H4 (cell line): Measurements from ENCODE around the gene IGSF22. TPM values are rescaled to one million over a fixed set of nuclear protein-coding genes. Genes with fewer than 3 reads are reported as not detected.

Source experiments
- DNase-seq: peaks from one replicate; pipeline ENCODE4 v3.0.0-alpha.2; 2015; ENCODE audit warnings: low spot score
- total RNA-seq: library from RNA; depleted of rRNA; stranded (reverse); fragments of >200 nt; shearing (Covaris generic); gene quantifications from 2 replicates; pipeline ENCODE4 v1.2.3, GENCODE V29; 2014

IGSF22 gene
- total RNA-seq, 1 experiment from 2014 or later = not detected

DNA sequence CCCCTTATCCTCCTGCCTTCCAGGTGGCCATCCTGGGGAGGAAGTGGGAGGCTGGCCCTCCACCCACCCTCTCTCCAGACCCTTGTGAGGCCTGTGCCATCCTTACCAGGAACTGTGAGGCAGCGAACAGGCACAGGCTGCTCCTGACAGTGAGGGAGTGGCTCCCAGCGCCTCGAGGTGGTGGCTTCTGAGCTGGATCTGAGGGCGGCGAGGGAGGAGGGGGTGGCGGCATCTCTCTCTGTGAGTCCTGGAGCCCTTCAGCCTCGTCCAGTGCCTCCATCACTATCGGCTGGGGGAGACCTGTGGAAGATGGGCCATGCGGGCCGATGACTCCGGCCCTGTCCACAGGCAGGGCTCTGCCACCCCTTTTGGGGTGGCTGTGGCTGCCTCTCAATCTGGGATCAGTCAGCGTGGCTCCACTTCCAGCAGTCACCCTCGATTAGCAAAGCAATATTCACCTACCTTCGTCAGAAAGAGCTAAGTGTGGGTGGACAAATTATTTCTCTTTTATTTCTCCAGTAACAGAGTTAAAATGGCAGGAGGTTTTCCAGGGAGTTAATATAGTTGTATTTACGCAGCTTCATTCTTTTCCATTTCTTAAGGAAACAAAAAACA is 18.0 kb upstream of the IGSF22 start:
- DNase-seq = no peak

DNA sequence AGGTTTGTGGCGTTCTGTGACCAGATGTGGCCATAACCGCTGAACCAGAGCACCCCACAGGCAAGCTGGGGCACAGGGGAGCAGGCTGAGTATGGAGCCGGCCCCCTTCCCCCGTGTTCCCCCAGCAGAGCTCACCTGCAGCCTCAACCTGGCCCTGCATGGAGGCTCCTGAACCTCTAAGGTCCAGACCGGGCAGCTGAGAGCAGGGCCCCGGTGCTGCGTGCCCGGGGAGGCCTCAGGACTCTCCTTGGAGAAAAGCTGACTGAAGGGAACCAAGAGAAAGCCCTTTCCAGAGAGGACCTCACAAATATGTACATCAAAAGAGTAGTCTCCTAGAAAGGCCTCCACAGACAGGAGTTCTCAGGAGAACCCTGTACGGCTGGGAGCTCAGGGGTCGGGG is 17.4 kb upstream of the IGSF22 start:
- no peak for DNase-seq

DNA sequence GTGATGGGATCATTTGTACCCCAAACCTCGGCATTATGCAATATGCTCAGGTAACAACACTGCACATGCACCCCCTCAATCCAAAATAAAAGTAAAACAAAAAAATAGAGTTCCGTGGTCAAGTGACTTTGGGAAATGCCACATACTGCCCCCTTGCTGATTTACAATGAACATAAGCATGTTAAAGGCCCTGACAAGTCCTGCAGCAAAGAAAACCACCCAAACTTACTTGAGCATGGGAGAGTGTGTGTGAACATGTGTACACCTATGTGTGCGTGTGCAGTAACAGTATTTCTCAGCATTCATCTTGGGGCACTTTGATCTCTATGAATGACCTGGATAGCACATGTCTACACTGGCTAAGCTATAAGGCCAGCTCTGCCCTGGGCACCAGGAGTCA is 15.8 kb upstream of the IGSF22 start:
- DNase-seq = no peak

DNA sequence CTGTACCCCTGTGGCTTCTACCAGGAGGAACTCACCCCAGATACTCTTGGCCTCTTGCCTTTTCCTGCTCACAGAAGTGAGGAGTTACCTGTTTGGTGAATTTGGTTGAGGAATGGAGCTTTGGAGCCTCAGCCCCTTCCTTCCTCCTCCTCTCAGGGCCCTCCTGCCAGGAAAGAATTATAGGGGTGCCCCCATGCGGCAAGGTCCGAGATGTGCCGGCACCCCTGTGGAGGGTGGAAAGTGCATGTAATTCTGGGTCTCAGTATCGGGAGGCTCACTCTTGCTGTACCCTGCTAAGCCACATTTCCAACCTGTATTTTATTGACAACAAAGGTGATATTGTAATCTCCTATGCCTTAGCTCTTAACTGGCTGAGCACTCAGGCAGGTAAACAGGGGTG is 13.7 kb upstream of the IGSF22 start:
- DNase-seq = no peak

DNA sequence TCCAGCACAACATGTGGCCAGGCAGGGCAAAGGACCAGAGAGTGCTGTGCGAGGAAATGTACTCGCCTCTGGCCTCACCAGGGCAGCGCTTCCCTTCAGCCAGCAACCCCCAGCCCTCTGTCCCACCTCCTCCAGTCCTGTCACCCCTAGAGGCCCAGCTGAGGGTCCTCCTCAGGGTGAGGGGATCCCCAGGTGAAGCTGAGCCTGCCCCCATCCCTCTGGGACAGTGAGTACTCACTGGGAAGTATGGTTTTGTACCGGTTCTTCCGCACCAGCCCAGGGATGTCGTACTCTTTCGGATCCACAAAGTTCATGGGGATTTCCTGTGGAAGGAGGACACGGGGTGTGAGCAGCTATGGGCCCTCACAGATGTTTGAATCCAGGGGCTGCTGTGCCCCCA is 11.7 kb upstream of the IGSF22 start:
- no peak for DNase-seq

DNA sequence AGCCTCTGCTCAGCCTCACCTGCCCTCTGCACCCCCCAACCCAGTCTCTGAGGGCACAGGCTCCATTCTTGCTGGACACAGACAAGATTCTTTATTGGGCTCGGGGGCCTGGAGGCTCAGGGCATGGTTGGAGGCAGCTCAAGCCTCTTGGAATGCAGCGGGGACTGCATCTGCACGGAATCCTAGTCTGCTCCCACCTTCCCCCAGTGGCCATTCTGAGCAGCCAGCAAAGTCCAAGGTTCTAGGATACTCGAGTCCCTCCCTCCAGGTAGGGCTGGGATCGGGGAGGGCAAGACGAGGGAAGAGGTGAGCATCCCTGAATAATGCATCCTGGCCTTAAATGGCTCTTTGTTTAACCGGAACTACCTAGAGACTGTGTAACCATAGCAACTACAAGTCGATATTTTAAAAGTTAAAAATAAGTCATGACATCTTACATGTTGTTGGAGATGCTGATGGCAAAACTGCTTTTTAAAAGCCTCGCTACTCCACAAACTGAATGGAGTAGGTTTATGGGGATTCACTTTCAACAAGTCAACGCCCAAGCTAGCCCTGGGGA is 10.7 kb upstream of the IGSF22 start:
- no peak for DNase-seq

DNA sequence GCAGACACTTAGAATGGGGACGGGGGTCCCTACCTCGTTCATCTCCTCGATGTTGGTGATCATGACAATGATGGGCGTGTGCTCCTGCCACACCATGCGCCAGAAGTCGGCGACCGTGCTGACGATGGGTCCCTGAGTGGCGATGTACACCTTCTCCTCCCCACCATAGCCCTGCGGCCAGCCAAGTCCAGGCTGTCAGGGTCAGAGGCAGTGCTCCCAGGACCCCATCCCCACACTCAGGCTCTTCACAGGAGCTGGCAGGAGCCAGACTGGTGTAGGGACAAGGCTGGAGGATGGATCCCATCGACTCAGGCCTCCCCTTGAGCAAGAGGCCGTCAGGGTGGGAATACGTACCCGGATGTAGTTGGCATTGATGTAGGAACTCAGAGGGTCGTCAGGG is 7.2 kb upstream of the IGSF22 start:
- no peak for DNase-seq

DNA sequence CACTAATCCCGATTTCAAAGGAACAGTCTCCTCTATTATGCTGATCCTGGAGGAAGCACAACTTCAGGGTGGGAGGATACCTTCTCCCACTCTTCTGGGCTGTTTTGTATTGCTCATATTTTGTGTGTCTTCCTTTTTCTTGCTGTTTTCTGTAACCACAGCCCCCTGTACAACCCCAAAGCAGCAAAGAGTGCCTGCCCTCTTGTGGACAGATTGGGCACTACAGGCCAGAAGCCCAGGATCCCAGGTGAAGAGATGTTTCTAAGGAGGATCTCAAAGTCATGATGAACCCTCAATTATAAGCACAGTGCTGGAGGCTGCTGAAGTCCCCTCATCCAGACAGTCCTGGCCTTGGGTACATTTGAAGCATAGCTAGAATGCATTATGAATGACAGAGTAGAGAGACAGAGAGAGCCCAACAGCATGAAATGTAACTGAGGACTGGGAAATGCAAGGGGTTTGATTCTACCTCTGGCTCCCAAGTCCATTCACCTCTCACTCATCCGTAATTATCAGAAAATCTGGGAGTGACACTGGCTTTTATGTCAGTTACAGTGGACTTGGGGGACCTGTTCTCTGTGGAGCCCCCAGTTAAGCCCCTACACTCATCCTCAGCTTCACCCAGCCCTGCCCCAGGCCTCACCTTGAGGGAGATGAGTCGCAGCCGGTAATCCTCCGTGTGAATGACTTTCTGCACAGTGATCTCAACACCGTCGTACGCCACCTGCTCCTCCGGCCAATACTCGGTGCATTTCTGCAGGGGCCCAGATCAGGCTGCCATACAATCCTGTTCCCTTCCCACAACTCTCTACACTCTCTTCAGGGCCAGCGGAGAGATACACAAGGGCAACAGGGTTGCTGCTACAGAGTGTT is 6.2 kb upstream of the IGSF22 start:
- peak; percentile 35 for DNase-seq

DNA sequence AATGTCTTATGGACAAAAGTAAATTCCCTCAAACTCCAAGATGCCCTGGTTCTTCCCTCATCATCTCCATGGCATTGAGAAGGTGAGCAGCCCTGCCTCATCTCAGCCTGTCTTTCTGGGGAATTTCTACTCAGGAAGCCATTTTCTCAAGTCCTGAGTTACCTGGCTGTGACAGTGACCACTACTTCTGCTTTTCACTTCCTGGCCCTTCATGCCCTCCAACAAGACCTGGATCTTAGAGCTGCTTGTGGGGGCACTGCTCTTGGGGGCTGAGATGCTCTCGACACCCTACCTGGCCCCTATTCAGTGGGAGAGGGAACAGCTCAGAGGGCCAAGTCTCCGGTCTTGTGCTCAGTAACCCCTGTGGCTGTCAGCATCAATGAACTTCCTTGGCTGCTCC is 5.5 kb upstream of the IGSF22 start:
- DNase-seq = no peak

DNA sequence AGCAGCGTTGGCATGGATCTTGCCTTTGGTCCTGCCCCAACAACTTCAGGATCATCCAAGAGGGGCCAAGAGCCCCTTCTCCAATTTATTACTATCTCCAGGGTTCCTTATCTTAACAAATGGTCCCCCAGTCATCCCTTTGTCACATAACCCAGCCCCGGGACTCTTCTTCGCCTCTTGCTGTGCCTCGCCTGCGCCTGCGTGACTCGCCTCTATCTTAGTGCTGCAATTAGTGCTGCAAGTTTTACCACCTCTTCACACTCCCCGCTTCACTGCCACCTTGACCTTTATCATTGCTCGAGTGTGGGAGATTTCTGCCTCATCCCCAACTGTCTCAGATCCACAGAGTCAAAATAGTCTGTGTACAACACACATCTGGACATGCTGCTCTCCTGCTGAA is 4.0 kb upstream of the IGSF22 start:
- DNase-seq = no peak

DNA sequence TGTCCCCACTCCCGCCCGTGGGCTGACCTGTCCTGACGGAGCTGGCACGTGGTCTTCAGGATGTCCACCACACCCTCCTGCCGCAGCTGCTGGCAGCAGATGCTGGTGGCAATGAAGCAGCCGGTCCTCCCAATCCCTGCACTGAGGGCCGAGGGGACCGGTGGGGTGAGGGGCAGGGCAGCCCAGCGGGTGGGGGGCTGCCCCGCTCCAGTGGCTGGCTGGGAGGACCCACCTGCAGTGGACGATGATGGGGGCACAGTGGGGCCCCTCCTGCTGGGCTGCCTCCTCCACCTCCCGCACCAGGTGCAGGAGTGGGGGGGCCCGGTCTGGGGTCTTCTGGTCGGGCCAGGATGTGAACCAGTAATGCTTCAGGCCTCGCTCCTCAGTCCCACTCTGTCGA is 3.4 kb upstream of the IGSF22 start:
- DNase-seq = no peak

DNA sequence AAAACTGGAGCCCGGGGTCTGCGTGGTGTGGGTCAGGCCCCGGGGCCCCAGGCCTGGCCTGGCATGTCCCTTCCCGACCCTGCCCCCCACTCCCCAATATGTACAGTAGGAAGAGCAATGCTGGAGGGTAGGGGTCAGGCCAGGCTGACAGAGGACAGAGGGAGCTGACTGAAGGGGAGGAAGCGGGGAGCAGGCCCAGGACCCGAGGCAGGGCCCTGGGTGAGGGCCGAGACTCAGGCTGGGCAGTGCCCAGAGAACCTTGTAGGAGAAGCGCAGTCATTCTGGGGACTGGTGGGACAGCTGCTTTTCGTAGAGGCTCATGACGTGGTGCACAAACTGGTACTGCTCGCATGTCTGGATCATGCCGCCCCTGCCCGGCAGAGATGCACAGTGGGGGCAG is 2.7 kb upstream of the IGSF22 start:
- no peak for DNase-seq

DNA sequence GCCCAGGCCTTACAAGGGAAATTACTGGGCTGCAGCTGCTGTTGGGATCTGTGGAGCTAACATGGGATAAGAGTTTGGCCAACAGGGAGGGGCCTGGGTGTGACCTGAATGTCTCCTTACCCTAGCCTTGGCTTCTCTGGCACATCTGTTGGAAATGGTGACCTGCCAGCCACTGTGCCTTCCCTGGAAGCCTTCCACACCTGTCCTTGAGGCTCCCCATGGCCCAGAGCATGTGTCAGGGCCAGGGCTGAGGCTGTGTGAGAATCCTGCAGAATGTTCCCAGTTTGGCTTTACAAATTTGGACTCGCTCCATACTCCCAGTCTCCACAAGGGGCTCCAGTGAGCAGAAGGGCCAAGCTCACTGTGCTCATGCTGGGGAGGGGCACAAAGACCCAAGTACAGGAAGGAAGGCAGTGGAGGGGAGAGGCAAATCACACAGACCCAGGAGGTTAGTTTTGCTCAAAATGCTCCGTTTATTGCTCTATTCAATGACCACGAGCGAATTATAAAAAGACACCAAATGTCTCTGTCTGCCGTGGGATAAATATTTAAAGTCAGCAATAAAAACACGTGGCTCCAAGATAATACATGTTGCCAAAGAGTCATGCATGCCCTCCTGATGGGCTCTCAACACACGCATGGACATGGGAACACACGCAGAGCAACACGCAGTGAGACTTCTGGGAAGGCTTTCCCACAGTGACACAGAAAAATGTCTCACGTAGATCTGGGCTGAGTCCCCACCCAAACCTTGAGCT is 1.7 kb upstream of the IGSF22 start:
- DNase-seq = peak; percentile 54

DNA sequence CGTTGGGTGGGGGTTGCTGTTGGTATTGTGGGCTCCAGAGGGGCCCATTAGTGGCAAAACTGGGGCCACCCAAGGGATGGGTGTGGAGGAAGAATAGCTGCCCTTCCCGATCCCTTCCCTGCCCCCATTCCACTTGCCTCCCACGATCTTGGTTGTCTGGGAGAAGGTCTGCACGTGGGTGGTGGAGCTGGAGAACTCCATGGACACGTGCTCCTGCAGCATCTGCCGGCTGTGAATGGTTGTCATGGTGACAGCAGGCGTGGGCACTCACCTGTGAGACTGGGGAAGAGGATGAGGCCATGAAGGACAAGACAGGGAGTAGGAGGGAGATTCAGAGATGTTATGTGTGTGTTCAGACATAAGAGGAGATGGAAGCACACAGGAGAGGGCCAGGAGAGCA is 2.0 kb downstream of the IGSF22 start:
- no peak for DNase-seq

DNA sequence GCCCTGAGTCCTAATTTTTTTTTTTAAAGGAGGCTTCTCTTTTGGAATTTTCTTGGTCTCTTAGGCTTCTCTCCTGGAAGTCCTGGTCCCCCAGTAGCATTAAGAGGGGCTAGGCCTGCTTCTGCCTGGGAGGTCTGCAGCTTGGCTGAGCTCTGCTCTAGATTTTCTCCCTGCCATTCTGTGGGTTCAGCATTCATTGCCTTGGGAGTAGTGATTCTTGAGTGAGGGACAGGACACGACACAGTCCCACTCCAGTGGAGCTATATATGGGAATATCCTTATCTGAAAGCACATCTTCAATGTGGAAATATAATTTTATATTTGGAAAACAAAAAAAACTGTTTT is 3.7 kb downstream of the IGSF22 start:
- no peak for DNase-seq

DNA sequence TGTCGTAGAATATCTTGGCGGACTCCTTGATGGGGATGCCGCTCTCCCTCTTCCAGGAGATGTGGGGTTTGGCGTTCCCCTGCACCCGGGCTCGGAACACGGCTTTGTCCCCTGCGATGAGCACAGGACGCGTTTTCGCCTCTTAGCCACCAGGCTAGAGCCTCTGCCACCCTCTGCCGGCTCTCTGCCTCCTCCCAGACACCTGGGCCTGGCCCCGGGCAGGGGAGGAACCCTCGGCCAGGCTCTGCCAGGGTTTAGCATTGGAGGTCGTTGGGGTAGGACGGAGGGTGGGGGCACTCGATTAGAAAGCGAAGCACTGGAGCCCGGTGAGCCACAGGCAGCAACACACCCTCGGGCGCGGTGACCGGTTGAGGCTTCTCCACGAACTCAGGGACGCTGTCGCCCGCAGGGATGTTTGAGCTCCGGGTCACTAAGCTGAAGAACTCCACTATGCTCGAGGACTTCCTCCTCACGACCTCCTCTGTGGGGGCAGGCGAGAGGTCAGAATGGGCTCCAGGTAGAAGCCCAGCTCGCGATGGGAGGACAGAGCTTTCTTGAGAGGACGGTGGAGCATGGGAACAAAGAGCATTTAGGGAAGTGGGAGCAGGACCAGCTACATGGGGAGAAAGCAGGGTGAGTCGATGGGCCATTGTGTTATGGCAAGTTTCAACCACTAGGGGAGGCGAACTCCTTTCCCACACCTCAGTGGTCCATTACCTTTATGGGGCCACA is 4.3 kb downstream of the IGSF22 start:
- no peak for DNase-seq

DNA sequence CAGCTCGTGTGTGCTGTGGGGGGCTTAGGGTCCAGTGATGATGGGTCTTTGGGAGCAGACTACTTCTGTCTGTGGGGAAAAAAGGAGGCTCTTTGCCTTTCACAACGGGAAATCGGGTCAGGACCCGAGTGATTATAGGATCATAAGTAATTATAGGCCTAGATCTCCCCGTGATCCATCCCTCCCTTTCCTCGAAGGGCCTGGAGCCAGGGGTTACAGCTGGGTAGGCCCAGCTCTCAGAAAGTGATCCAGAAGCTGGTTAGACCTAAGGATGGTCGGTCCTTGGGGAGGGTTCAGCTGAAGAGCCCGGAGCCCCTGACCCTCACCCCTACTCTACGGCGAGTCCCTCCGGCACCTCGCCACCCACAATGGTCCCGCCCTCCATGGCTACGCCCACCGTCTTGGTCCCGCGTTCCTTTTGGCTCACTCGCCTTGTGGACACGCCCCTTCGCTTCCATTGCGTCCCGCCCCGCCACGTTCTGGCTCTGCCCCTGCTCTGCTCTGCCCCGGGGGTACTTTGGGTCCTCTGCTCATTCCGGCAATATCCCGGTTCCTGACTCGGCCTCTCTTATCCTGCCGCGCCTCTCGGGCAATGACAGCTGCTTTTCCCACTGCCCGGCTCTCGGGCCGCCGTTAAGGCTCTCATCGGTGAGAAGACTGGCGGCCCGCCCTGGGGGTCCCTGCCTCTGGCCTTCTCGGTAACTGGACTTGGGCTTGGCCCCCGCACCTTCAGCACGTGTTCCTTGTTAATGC is 5.0 kb downstream of the IGSF22 start:
- DNase-seq = no peak

DNA sequence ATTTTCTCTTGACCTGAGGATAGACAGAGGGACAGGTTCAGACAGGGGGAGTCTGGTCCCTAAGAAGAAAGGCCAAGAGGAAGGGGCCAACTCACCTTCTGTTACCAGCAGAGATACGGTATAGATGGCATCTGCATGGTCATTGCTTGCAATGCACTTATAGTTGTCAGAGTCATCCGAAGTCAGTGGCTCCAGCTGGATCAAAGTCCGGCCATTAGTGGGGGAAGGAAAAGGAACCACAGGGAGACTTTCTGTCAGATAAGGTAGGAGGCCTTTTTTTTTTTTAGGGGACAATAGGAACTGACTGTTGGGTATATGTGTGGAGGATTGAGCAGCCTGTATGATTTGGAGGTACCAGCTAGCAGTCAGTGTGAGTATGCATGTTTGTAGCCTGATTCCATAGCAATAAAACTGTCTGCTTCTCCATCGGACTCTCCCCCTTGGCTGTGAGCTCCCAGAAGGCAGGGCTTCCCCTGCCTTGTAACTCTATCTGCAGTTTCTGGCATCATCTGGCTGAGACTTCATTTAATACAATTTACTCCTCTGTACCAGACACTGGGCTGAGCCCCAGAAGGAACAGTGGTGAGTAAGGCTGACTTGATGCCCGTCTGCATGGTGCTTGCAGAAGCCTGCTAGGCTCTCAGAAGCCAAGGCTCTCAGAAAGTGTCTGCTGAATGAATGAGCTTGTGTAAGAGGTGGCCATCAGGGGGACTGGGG is 5.7 kb downstream of the IGSF22 start:
- DNase-seq = no peak

DNA sequence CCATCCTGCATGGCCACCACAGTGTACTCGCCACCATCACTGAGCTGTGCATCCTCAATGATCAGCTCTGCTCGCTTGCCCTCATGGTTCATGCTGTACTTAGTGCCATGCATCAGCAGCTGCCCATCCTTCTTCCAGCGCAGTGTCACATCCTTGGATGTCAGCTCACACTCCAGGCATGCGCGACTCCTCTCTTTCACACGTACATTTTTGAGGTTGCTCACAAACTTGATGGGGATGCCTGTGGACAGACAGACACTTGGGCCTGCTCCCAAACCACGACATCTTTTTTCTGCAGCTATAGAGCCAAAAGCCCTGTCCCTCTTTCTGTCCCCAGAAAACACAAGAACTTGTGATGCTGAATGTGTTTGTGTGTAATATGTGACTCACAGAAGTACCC is 10.5 kb downstream of the IGSF22 start:
- no peak for DNase-seq

DNA sequence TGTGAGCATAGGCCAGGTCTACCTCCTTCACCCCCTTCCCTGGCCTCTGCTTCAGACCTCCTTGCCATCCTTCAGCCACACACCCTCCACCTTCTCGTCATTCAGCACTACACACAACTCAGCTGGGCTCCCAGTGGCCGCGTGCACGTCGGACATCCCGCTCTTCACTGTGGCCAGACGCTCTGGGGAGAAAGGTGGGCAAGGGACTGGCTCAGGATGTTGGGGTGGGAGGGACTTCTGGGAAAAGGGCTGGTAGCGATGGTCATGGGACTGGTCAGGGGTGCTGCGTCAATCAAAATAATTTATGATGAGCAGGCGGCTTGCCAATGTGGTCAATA is 11.6 kb downstream of the IGSF22 start:
- DNase-seq = no peak
